Keratinocyte (primary cell): Measurements from ENCODE around the gene TRAPPC6A. TPM values are rescaled to one million over a fixed set of nuclear protein-coding genes. Genes with fewer than 3 reads are reported as not detected.
A peak's percentile ranks its signal among the peaks of the same experiment; 100 is the strongest.

Experiments
- DNase-seq: peaks from one replicate; pipeline ENCODE4 v3.0.0-alpha.2; 2011; ENCODE audit warnings: low read depth, missing footprints, low spot score
- FAIRE-seq: peaks from 2 replicates; lab custom pipeline; 2011; peaks lifted over from hg19 to GRCh38; lab: Jason Lieb, UNC
- H2AFZ ChIP-seq: 2 replicates; pipeline ENCODE4 v1.6.0; 2012; ENCODE audit warnings: low read length, control low read depth, inconsistent platforms; ENCODE audit not compliant: control insufficient read depth
- H3K27ac ChIP-seq: 2 replicates; pipeline ENCODE4 v1.5.1; 2011; ENCODE audit warnings: low read length; ENCODE audit not compliant: control insufficient read depth, insufficient read depth
- H3K27me3 ChIP-seq: 3 replicates; pipeline ENCODE4 v1.6.0; 2011; ENCODE audit warnings: low read length; ENCODE audit not compliant: control insufficient read depth, insufficient read depth; ENCODE audit errors: extremely low read depth
- H3K36me3 ChIP-seq, 2 experiments: 2 replicates in 1 of 2; 3 replicates in 1 of 2; pipeline ENCODE4 v1.5.1; 2011; ENCODE audit warnings: low read length in 2 of 2, mild to moderate bottlenecking in 1 of 2; ENCODE audit not compliant: control insufficient read depth in 2 of 2, insufficient read depth in 2 of 2; ENCODE audit errors: extremely low read depth in 1 of 2
- H3K4me1 ChIP-seq: 3 replicates; pipeline ENCODE4 v1.5.1; 2011; ENCODE audit warnings: low read length; ENCODE audit not compliant: control insufficient read depth, insufficient read depth; ENCODE audit errors: extremely low read depth
- H3K4me2 ChIP-seq: 3 replicates; pipeline ENCODE4 v1.6.0; 2011; ENCODE audit warnings: low read depth, low read length; ENCODE audit not compliant: control insufficient read depth, insufficient read depth; ENCODE audit errors: extremely low read depth
- H3K4me3 ChIP-seq, 3 experiments: fragments of 200-600 bp in 1 of 3; sonication (generic) in 1 of 3; 2 replicates in 2 of 3; 3 replicates in 1 of 3; pipeline ENCODE4 v1.5.1; 2011 to 2016; ENCODE audit warnings: low read length in 3 of 3, mild to moderate bottlenecking in 3 of 3, control low read depth in 2 of 3, inconsistent platforms in 1 of 3, low read depth in 1 of 3, mixed read lengths in 1 of 3, mixed run types in 1 of 3, moderate library complexity in 1 of 3; ENCODE audit not compliant: control insufficient read depth in 2 of 3, insufficient read depth in 2 of 3; ENCODE audit errors: extremely low read depth in 1 of 3
- H3K79me2 ChIP-seq: 2 replicates; pipeline ENCODE4 v1.6.0; 2012; ENCODE audit warnings: low read length; ENCODE audit not compliant: control insufficient read depth, insufficient read depth
- H3K9ac ChIP-seq: 3 replicates; pipeline ENCODE4 v1.6.0; 2011; ENCODE audit warnings: low read length; ENCODE audit not compliant: control insufficient read depth, insufficient read depth; ENCODE audit errors: extremely low read depth
- H3K9me1 ChIP-seq: 3 replicates; pipeline ENCODE4 v1.6.0; 2011; ENCODE audit warnings: low read length; ENCODE audit not compliant: control insufficient read depth, insufficient read depth; ENCODE audit errors: extremely low read depth
- H3K9me3 ChIP-seq: 2 replicates; pipeline ENCODE4 v1.5.1; 2012; ENCODE audit warnings: low read depth, low read length; ENCODE audit not compliant: control insufficient read depth
- H4K20me1 ChIP-seq: 3 replicates; pipeline ENCODE4 v1.6.0; 2011; ENCODE audit warnings: low read length; ENCODE audit not compliant: control insufficient read depth, insufficient read depth; ENCODE audit errors: extremely low read depth
- CTCF ChIP-seq, 3 experiments: IDR thresholded peaks in 1 of 3; conservative IDR thresholded peaks in 1 of 3; optimal IDR thresholded peaks in 1 of 3; 2 replicates in 2 of 3; 3 replicates in 1 of 3; pipeline versions ENCODE3 to v1.5.1; 2011; ENCODE audit warnings: low read length in 3 of 3, mild to moderate bottlenecking in 3 of 3, moderate library complexity in 2 of 3, control low read depth in 1 of 3, inconsistent platforms in 1 of 3; ENCODE audit not compliant: insufficient read depth in 2 of 3; ENCODE audit errors: extremely low read depth in 1 of 3
- EZH2 ChIP-seq: IDR thresholded peaks from one replicate; pipeline ENCODE4 v1.6.1; 2012; ENCODE audit warnings: inconsistent platforms, mild to moderate bottlenecking, low read length, moderate library complexity
- dilution Hi-C: fragments of 300-500 bp; cut with MboI; formaldehyde crosslinking; loops from one replicate; pipeline ENCODE4 v1.7.0; 2020; ENCODE audit warnings: low sequenced_read_pairs; ENCODE audit not compliant: extremely low pct_ligation_motif_present
- polyA minus RNA-seq, 3 experiments: library from RNA; depleted of rRNA, polyadenylated mRNA; stranded (reverse); fragments of >200 nt; gene quantifications; 1 replicate in 1 of 3; 2 replicates in 1 of 3; 3 replicates in 1 of 3; pipeline ENCODE4 v1.2.3, GENCODE V29; 2011
- polyA plus RNA-seq, 5 experiments: library from polyadenylated mRNA; depleted of rRNA in 3 of 5; stranded (reverse) in 3 of 5; stranded (forward) in 1 of 5; unstranded in 1 of 5; fragments of >200 nt; gene quantifications; 1 replicate in 1 of 5; 2 replicates in 3 of 5; 3 replicates in 1 of 5; pipeline versions ENCODE4 v1.2.1 to v1.2.3, GENCODE V29; 2011 to 2012; ENCODE audit warnings: missing spikeins in 2 of 5, low read depth in 1 of 5, low replicate concordance in 1 of 5

TRAPPC6A gene
- polyA plus RNA-seq (4.7 to 7.9 TPM (median 7.1 TPM) in 3 replicates), polyA minus RNA-seq (0.62 to 2.7 TPM (median 0.93 TPM) in 3 replicates)
- 0.36 TPM for polyA plus RNA-seq (2011; ENCODE audit: low read depth)
- 5.4 and 8.0 TPM in 2 replicates for polyA plus RNA-seq (2011; cell fraction: cytosol; rRNA removed)
- 3.9 and 5.2 TPM in 2 replicates for polyA plus RNA-seq (2011; cell fraction: nucleus; rRNA removed)
- 7.8 and 8.3 TPM in 2 replicates for polyA plus RNA-seq (2012; ENCODE audit: low replicate concordance)
- 5.8 TPM for polyA minus RNA-seq (2011; cell fraction: cytosol; rRNA and poly(A)+ RNA removed)
- 1.9 TPM in 1 of 2 replicates, not detected in the other for polyA minus RNA-seq (2011; cell fraction: nucleus; rRNA and poly(A)+ RNA removed)

GRCh38 chr19:45177817-45178261, at the start of gene TRAPPC6A:
TRAPPC6A (minus strand) TSS chr19:45178237; CDS start chr19:45178218, 19 bp downstream.
- H3K4me2 ChIP-seq, result peak within 1 kb of the TSS; percentile 96
- peaks cover 20% of the 10 kb centered on the region for H3K79me2 ChIP-seq
- H3K27ac ChIP-seq, result peak within 1 kb of the TSS; percentile 99
- peaks cover 0 to 4% of the 10 kb centered on the region in 2 experiments for H3K36me3 ChIP-seq
- DNase-seq, result peak; percentile 66
- TF ChIP-seq CTCF (optimal IDR thresholded peaks at IDR 0.05 in 1 of 3, IDR thresholded peaks at IDR 0.05 in 1 of 3, conservative IDR thresholded peaks at IDR 0.05 in 1 of 3; ENCODE audit: extremely low read depth in 1 of 3, insufficient read depth in 2 of 3, low read length in 3 of 3), result no peak
- no peak for TF ChIP-seq EZH2
- dilution Hi-C loops, result no loop called here
- peaks cover 20% of the 10 kb centered on the region for H3K4me1 ChIP-seq
- H4K20me1 ChIP-seq, result no peaks in the 10 kb centered on the region
- peak; percentile 23 for FAIRE-seq
- no peaks in the 10 kb centered on the region for H3K9me1 ChIP-seq
- no peaks in the 10 kb centered on the region for H3K27me3 ChIP-seq
- H3K9me3 ChIP-seq, result no peaks in the 10 kb centered on the region
- peak within 1 kb of the TSS; percentile 98 for H3K9ac ChIP-seq
- H2AFZ ChIP-seq, result peak within 1 kb of the TSS; percentile 99
- H3K4me3 ChIP-seq, result peak within 1 kb of the TSS; percentile 83 to 99 (median 94)

- no peak overlapping the region for H3K4me2 ChIP-seq
- H3K9ac ChIP-seq, result no peak overlapping the region
- no peaks in the 10 kb centered on the region for H3K9me1 ChIP-seq
- no peaks in the 10 kb centered on the region for H3K9me3 ChIP-seq
- H4K20me1 ChIP-seq, result no peaks in the 10 kb centered on the region
- dilution Hi-C loops, result no loop called here
- no peaks in the 10 kb centered on the region for H3K27me3 ChIP-seq
- H3K36me3 ChIP-seq, result no peaks in the 10 kb centered on the region
- H3K4me3 ChIP-seq, result no peak overlapping the region
- no peaks in the 10 kb centered on the region for H3K79me2 ChIP-seq
- H2AFZ ChIP-seq, result no peak overlapping the region
- H3K4me1 ChIP-seq, result no peaks in the 10 kb centered on the region
- FAIRE-seq, result no peak
- TF ChIP-seq CTCF (optimal IDR thresholded peaks at IDR 0.05 in 1 of 3, IDR thresholded peaks at IDR 0.05 in 1 of 3, conservative IDR thresholded peaks at IDR 0.05 in 1 of 3; ENCODE audit: extremely low read depth in 1 of 3, insufficient read depth in 2 of 3, low read length in 3 of 3) (no peak), EZH2 (no peak)
- no peak overlapping the region for H3K27ac ChIP-seq
- no peak for DNase-seq
These were observed 46.6 kb upstream of the TRAPPC6A start for GRCh38 chr19:45224645-45225044.
